ENCODE measurements around the gene S100B. TPM values are rescaled to one million over a fixed set of nuclear protein-coding genes. Genes with fewer than 3 reads are reported as not detected.
A peak's percentile ranks its signal among the peaks of the same experiment; 100 is the strongest.

S100B gene
- total and polyA plus RNA-seq, 2 of the 13 experiments (the other 11 are each of a cell fraction or from before 2014, with no cell fraction given): not detected

DNA sequence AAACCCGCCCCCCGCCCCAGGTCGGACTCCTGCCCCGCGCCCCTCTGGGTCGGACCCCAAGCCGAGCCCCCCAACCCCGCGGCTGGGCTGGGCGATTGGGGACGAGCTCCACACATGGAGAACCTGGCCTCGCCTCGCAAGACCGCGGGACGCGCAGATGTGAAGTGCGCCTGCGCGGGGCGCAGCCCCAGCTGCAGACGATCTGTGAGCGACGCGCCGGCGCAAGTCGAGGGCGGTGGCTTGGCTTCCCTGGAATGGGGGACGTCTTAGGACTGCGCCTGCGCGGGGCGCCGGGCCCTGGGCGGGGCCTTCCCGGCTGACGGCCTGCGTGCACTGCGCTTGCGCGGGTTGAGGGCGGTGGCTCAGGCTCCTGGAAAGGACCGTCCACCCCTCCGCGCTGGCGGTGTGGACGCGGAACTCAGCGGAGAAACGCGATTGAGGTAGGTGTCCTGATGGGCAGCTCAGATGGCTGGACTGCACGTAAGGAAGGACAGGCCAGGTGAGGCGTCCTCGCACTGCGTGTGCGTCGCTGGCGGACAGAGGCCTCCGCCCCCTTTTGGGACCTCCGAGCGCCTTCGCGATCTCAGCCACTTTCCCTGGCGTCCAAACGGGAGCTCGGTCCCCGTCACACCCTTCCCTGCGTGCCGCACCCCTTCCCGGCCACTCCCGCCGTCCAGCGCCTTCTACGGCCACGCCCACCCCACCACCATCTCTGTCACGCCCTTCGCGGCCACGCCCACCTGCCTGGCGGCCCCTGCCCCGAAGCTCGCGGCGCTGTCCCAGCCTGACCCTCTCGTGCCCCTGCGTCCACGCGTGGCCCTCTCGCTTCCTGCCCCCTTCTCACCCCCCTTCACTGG lies 30.7 kb upstream of the S100B start, which contains the start of gene PRMT2 (continued):
- TF ChIP-seq AGO1 (IDR thresholded peaks at IDR 0.05; ENCODE audit: low read depth, low read length, poor library complexity, severe bottlenecking) (no peak), TOE1 (CRISPR knock-in tag; IDR thresholded peaks at IDR 0.05) (no peak), ZNF672 (CRISPR knock-in tag; IDR thresholded peaks at IDR 0.05) (no peak), REL (CRISPR knock-in tag; conservative IDR thresholded peaks at IDR 0.05) (no peak), MBNL3 (CRISPR knock-in tag; conservative IDR thresholded peaks at IDR 0.05) (no peak), KLF6 (CRISPR knock-in tag; IDR thresholded peaks at IDR 0.05) (peak; percentile 74; the same call in 1 of the 2 replicates), RNF219 (CRISPR knock-in tag; IDR thresholded peaks at IDR 0.05) (no peak), ZNF770 (CRISPR knock-in tag; IDR thresholded peaks at IDR 0.05) (no peak), ZNF839 (CRISPR knock-in tag; IDR thresholded peaks at IDR 0.05; ENCODE audit: borderline replicate concordance) (no peak), ZNF143 (CRISPR knock-in tag; IDR thresholded peaks at IDR 0.05) (peak; percentile 33; the same call in 1 of the 2 replicates), EEA1 (CRISPR knock-in tag; IDR thresholded peaks at IDR 0.05; ENCODE audit: borderline replicate concordance) (no peak; the same call in 1 of the 2 replicates), SMAD1 (CRISPR knock-in tag; IDR thresholded peaks at IDR 0.05; ENCODE audit: borderline replicate concordance, low read depth) (peak; percentile 84; the same call in 1 of the 2 replicates), TERF1 (CRISPR knock-in tag; IDR thresholded peaks at IDR 0.05) (no peak), IKZF4 (CRISPR knock-in tag; IDR thresholded peaks at IDR 0.05; ENCODE audit: borderline replicate concordance, low read depth, not compliant biosample characterization) (peak; percentile 90), ZNF282 (IDR thresholded peaks at IDR 0.05; ENCODE audit: partially characterized antibody) (no peak), HNRNPLL (IDR thresholded peaks at IDR 0.05; ENCODE audit: low read depth, low read length, poor library complexity, severe bottlenecking) (peak; percentile 68), ZNF577 (CRISPR knock-in tag; IDR thresholded peaks at IDR 0.05; ENCODE audit: borderline replicate concordance, low read depth) (no peak)
- TF ChIP-seq, protein P1, sequence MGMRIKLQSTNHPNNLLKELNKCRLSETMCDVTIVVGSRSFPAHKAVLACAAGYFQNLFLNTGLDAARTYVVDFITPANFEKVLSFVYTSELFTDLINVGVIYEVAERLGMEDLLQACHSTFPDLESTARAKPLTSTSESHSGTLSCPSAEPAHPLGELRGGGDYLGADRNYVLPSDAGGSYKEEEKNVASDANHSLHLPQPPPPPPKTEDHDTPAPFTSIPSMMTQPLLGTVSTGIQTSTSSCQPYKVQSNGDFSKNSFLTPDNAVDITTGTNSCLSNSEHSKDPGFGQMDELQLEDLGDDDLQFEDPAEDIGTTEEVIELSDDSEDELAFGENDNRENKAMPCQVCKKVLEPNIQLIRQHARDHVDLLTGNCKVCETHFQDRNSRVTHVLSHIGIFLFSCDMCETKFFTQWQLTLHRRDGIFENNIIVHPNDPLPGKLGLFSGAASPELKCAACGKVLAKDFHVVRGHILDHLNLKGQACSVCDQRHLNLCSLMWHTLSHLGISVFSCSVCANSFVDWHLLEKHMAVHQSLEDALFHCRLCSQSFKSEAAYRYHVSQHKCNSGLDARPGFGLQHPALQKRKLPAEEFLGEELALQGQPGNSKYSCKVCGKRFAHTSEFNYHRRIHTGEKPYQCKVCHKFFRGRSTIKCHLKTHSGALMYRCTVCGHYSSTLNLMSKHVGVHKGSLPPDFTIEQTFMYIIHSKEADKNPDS (CRISPR knock-in tag; IDR thresholded peaks at IDR 0.05): no peak
- TF ChIP-seq, protein P2, sequence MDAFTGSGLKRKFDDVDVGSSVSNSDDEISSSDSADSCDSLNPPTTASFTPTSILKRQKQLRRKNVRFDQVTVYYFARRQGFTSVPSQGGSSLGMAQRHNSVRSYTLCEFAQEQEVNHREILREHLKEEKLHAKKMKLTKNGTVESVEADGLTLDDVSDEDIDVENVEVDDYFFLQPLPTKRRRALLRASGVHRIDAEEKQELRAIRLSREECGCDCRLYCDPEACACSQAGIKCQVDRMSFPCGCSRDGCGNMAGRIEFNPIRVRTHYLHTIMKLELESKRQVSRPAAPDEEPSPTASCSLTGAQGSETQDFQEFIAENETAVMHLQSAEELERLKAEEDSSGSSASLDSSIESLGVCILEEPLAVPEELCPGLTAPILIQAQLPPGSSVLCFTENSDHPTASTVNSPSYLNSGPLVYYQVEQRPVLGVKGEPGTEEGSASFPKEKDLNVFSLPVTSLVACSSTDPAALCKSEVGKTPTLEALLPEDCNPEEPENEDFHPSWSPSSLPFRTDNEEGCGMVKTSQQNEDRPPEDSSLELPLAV (CRISPR knock-in tag; conservative IDR thresholded peaks at IDR 0.05; ENCODE audit: low read depth): no peak

Measured in HepG2 (cell line).